Testis (tissue), 3 donors: Measurements from ENCODE around the gene SEMA4B. TPM values are rescaled to one million over a fixed set of nuclear protein-coding genes. Genes with fewer than 3 reads are reported as not detected.

Experiments
- DNase-seq: peaks from one replicate; pipeline ENCODE4 v3.0.0-alpha.2; 2019
- H3K27ac ChIP-seq, 2 donors: fragments of 200-600 bp; sonication (generic); one replicate each; pipeline ENCODE4 v1.5.1; 2019
- H3K27me3 ChIP-seq: fragments of 200-600 bp; sonication (generic); one replicate; pipeline ENCODE4 v1.5.1; 2019
- H3K36me3 ChIP-seq: fragments of 200-600 bp; sonication (generic); one replicate; pipeline ENCODE4 v1.5.1; 2017; ENCODE audit warnings: low read depth; ENCODE audit errors: missing control alignments
- H3K4me1 ChIP-seq: fragments of 200-600 bp; sonication (generic); one replicate; pipeline ENCODE4 v1.5.1; 2019
- H3K4me3 ChIP-seq, 2 donors: fragments of 200-600 bp; sonication (generic); one replicate each; pipeline ENCODE4 v1.5.1; 2017 to 2019
- H3K9me3 ChIP-seq: fragments of 200-600 bp; sonication (generic); one replicate; pipeline ENCODE4 v1.5.1; 2017
- CTCF ChIP-seq, 3 experiments: fragments of 450-650 bp in 2 of 3; fragments of 200-600 bp in 1 of 3; sonication (generic) in 1 of 3; IDR thresholded peaks; one replicate each; pipeline ENCODE4 v1.5.1; 2016 to 2019; ENCODE audit warnings: antibody characterized with exemption in 3 of 3, mild to moderate bottlenecking in 2 of 3, moderate library complexity in 1 of 3
- POLR2A ChIP-seq: fragments of 450-650 bp; IDR thresholded peaks from one replicate; pipeline ENCODE4 v1.6.1; 2017; ENCODE audit warnings: antibody characterized with exemption, mild to moderate bottlenecking, moderate library complexity
- WGBS, 2 donors: methylation state at CpG; one replicate each; pipeline ENCODE4 v1.1.5; 2018; 5-methylcytosine and 5-hydroxymethylcytosine counted together
- intact Hi-C: fragments of 100-400 bp; cut with DNase I; formaldehyde crosslinking; loops from one replicate; pipeline ENCODE4 v1.15.1; 2023; ENCODE audit warnings: low total_unique reads
- polyA plus RNA-seq: library from polyadenylated mRNA; stranded (reverse); fragments of 350-450 nt; fragmentation: Illumina TruSeq; extraction: RNeasy Lipid Tissue Mini Kit (QIAGEN cat#74804); gene quantifications from one replicate; pipeline ENCODE4 v1.2.3, GENCODE V29; 2014; ENCODE audit warnings: low read depth, low replicate concordance; ENCODE audit not compliant: insufficient read depth
- total RNA-seq, 2 donors: library from RNA; depleted of rRNA; stranded (reverse); fragments of >200 nt; gene quantifications; one replicate each; pipeline ENCODE4 v1.2.3, GENCODE V29; 2016

SEMA4B gene
- total and polyA plus RNA-seq, 3 donors from 2014 or later: 22.2 to 78.3 (median 59.4) TPM

GRCh38 chr15:90201944-90202375, 830 bp downstream of the SEMA4B start:
- Histone ChIP-seq H3K9me3 (no peaks in the 10 kb centered on the region), H3K36me3 (no peaks in the 10 kb centered on the region), H3K4me3 (peak overlapping the region; percentile 79 to 83), H3K27me3 (no peaks in the 10 kb centered on the region), H3K4me1 (peaks cover 31% of the 10 kb centered on the region), H3K27ac (peak overlapping the region in 1 of 2 donors; percentile 78)
- intact Hi-C loops: no loop called here
- 4 to 7% methylated on average over 11 to 24 of the region's 25 CpGs for WGBS, 2 donors
- no peak for DNase-seq
- TF ChIP-seq POLR2A (no peak), CTCF (IDR thresholded peaks at IDR 0.05) (no peak)

- no peak for DNase-seq
- H3K4me3 ChIP-seq: no peak overlapping the region
- no peaks in the 10 kb centered on the region for H3K36me3 ChIP-seq
- intact Hi-C loops: no loop called here
- H3K9me3 ChIP-seq: no peaks in the 10 kb centered on the region
- no peak overlapping the region for H3K27ac ChIP-seq
- 79 to 85% methylated on average over 4 of the region's 4 CpGs for WGBS, 2 donors
- no peak for TF ChIP-seq POLR2A
- TF ChIP-seq CTCF (IDR thresholded peaks at IDR 0.05): no peak
- no peaks in the 10 kb centered on the region for H3K27me3 ChIP-seq
- H3K4me1 ChIP-seq: peaks cover 31% of the 10 kb centered on the region
Observed at GRCh38 chr15:90202929-90203328, 1.8 kb downstream of the SEMA4B start.

GRCh38 chr15:90203473-90203872, 2.3 kb downstream of the SEMA4B start:
- TF ChIP-seq POLR2A: no peak
- Histone ChIP-seq H3K4me1 (peaks cover 31% of the 10 kb centered on the region), H3K27ac (no peak overlapping the region), H3K36me3 (no peaks in the 10 kb centered on the region), H3K9me3 (no peaks in the 10 kb centered on the region), H3K4me3 (no peak overlapping the region), H3K27me3 (no peaks in the 10 kb centered on the region)
- DNase-seq: no peak
- intact Hi-C loops: no loop called here
- WGBS, 2 donors: 94 to 96% methylated on average over 7 of the region's 7 CpGs

GRCh38 chr15:90203922-90204321, 2.8 kb downstream of the SEMA4B start:
- no peak for DNase-seq
- intact Hi-C loops: no loop called here
- no peak overlapping the region for H3K4me3 ChIP-seq

GRCh38 chr15:90205050-90205848, 4.1 kb downstream of the SEMA4B start:
- Histone ChIP-seq H3K36me3 (no peaks in the 10 kb centered on the region), H3K27ac (no peak overlapping the region), H3K4me3 (no peak overlapping the region), H3K4me1 (peaks cover 31% of the 10 kb centered on the region), H3K27me3 (no peaks in the 10 kb centered on the region), H3K9me3 (no peaks in the 10 kb centered on the region)
- no peak for DNase-seq
- intact Hi-C loops: no loop called here
- no peak for TF ChIP-seq POLR2A
- no peak for TF ChIP-seq CTCF (IDR thresholded peaks at IDR 0.05)
- 81 to 83% methylated on average over 10 of the region's 10 CpGs for WGBS, 2 donors

More at GRCh38 chr15:90203922-90204321, 2.8 kb downstream of the SEMA4B start:
- Histone ChIP-seq H3K4me1 (peaks cover 31% of the 10 kb centered on the region), H3K27ac (no peak overlapping the region), H3K27me3 (no peaks in the 10 kb centered on the region), H3K9me3 (no peaks in the 10 kb centered on the region), H3K36me3 (no peaks in the 10 kb centered on the region)
- no peak for TF ChIP-seq POLR2A
- TF ChIP-seq CTCF (IDR thresholded peaks at IDR 0.05): no peak
- 50 to 76% methylated on average over 8 of the region's 8 CpGs for WGBS, 2 donors
